Activated CD8-positive, alpha-beta memory T cell treated with anti-CD3 and anti-CD28 coated beads, Interleukin-2, amount 50 U/mL, for 1 hour (primary cell): Measurements from ENCODE around the gene SMOC1.
"Not testable (repeated sequence)": the region's sequence is repeated elsewhere in the genome, so short reads cannot be mapped to it uniquely, and the experiment has no call there.

Source experiments
- DNase-seq: peaks from one replicate; pipeline ENCODE4 v3.0.0-alpha.2; 2020; ENCODE audit errors: extremely low read depth

SMOC1 gene

DNA sequence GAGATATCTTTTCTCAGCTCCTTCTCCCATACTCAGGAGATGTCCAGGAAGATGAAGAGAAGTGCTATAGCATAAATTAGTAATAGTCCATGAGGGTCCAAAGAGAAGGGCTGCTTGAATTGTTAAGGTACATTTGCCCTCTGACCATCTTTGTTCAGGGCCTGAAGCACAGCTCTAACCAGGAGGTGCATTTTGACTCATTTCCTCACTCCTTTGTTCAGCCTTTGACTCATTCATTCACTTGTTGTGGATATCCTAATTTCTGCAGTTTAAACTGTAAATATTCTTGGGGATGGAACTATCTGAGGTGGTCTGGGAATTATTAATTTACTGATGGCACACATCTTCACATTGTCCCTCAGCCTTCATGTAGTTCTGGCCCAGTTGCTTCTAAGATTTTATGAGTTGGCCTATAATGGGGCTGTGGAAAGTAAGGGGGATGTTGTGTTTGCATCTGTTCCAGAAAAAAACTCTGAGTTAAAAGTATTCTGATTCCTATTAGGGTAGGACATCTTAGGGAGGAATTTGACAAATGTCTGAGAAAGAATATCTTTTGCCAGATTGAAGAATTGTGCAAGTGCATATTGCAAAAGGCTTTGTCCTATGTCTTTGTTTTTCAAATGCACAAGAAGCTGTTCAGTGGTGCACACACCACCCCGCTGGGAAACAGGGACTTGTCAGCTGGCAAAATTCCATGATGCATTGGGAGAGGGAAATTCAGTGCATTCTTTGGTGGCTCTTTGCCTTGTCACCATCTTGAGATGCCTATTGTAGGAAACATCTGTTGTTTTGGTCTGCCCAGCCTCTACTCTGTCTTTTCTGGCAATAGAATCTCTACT lies 22.1 kb downstream of the SMOC1 start:
- DNase-seq = no peak

DNA sequence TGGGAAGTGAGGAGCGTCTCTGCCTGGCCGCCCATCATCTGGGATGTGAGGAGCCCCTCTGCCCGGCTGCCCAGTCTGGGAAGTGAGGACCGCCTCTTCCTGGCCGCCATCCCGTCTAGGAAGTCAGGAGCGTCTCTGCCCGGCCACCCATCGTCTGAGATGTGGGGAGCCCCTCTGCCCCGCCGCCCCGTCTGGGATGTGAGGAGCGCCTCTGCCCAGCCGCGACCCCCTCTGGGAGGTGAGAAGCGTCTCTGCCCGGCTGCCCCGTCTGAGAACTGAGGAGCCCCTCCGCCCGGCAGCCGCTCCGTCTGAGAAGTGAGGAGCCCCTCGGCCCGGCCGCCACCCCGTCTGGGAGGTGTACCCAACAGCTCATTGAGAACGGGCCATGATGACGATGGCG lies 23.8 kb downstream of the SMOC1 start:
- not testable (repeated sequence) for DNase-seq

DNA sequence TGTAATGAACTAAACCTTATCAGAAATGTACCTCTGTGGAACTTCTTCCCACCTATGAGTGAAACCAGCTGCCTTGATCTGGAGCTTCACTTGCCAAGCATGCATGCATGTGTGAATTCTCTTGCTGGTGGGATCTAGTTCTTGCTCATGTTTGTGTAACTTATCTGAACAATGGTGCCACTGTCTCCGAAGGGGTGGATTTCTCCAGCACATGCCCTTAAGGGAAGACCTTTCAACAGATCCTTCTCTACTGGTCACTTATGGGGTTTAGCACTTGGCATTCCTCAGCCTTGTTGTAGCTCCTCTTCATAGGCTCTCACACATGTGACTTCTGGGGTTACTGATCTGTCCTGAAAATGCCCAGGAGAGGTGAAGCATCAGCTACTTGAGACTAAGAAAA lies 25.0 kb downstream of the SMOC1 start:
- DNase-seq = no peak

DNA sequence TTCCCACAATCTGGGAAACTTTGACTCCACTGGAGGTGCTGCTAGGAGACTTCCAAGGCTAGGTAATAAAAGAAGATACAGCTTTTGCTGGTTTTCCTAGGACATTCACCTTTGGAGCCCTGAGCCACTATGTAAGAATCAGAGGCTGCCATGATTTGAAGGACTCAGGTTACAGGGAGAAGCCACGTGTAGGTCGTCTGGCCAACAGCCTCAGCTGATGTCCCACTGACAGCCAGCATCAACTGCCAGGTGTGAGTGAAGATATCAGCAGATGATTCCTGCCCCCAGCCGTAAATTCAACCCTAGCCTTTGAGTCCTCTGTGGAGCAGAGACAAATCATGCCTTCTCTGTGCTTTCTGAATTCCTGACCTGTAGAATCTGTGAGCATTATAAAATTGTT lies 27.0 kb downstream of the SMOC1 start:
- DNase-seq = no peak

DNA sequence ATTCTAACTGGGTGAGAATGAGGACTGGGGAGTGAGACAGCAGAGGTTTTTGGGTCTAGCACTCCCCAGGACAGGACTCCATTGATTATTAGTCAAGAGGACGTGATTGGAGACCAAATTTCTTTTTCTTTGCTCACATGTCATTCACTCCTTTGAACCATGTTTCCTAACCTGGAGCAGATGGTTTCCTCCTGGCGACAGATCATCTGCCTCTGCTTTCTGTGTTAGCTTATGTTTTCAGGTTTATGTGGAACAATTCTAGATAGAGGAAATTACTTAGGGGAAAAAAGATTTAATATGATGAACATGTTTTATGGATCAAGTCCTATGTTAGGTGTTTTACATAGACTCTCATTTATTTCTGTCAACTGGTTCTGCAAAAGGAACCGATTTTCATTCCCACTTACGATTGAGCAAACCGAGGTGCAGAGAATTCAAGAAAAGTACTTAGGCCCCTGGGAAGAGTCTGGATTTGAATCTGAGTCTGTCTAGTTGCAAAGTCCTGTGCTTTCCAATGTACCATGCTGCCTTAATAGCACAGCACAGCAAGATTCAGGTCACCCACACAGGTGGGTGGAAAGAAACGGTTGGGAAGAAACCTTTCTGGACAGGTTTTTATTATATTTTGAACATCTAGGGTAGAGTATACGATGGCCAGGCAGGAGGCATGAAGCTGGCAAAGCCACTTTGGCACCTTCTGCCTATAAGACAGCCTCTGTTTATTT lies 30.8 kb downstream of the SMOC1 start:
- no peak for DNase-seq

DNA sequence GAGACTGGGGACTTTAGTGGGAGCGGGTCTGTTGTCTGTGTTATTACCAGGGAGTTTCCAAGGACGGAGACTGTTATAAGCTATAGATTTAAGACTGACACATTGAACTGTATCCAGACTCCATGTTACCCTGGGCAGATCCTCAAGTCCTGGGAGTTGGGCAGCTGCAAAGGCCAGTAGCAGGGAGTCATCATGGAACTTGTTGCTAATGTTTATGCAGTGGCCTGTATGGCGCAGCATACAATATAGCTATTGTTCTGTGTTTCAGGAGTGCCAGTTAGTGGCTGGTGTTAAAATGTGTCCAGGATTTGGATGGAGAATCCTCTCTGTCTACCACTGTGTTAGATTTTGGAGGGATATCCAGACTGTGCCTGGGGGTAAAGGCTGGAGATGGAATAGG lies 31.7 kb downstream of the SMOC1 start:
- DNase-seq = no peak

DNA sequence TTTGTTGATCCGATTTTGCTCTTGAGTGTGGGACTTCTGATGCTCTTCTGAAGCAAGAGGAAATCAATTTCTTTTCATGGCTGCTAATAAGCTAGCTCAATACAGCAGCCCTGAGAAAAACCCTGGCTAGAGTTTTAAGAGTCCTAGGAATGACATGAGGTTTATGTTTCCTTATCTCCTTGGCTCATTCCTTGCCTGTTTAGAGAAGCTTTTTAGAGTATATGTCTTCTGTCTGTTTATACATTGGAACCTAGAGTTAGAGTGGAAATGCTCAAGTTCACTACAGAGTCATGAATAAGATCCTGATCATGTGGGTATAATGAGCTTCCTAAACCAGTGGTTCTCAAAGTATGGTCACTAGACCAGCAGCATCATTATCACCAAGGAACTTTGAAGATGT lies 34.5 kb downstream of the SMOC1 start:
- no peak for DNase-seq

DNA sequence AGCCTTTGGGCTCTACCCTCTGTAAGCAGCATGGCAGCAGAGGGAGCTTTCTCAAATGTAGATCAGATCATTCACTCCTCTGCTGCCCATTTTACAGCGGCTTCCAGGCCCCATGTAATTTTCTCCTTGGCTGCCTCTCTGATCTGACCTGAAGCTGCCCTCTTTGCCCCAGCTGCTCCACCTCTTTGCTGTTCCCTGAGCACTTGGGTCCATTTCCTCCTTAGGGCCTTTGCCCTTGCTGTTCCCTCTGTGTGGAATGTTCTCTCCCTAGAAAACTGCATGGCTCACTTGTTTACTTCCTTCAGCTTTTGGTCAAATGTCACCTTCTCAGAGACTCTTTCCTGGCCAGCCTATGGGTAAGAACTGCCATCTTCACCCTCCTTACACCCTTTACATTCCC lies 37.2 kb downstream of the SMOC1 start:
- DNase-seq = no peak

DNA sequence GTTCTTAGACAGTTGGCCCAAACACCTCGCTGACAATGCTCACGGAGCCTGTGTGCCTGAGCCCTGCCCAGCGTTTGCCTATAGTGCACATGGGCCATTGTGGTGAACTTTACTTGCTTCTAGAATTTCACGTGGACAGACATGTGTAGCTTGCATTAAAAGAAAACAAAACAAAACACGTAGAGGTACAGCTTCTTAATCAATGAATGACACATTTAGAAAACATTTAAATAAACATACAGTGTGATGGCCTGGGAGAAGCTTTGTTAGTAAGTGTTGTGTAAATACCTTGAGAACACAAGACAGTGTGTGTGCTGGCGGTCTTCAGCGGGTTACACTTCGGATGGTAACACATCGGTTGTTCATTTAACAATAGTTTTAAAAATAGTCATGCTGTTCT lies 38.1 kb downstream of the SMOC1 start:
- DNase-seq = no peak

DNA sequence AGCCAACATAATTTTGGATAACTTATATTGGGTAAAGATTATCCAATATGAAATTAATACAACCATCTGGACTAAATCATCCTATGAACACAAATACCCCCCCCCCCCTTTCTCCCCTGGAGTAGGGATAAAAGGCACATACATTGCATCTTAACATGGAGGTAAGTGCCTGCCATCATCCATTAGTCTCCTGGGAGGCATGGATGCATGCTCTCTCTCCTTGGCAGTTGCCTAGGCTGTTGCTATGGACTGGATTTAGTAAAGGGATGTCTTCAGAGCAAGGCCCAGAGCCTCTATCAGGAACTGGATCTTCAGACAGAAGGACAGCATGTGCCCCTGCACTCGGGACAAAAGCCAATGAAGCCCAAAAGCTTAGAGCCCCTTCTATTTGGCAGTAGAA lies 40.6 kb downstream of the SMOC1 start:
- DNase-seq = no peak

DNA sequence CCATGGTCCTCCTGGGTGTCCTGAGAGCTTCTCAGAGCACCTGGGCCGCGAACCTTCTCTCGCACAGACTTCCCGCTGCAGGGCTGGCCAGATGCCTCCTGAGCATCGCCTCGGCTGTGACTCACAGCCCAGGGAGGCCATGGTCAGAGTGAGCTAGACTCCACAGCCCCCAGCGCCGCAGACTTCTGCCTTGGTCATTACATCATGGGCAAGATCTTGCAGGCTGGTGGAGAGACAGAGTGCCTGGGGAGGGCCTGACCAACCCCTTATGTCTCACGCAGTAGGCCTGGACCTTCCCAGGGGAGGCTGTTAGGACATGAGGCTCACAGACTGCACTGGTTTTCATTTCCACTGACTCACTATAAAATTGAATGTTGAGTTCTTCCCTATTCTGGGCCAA lies 41.8 kb downstream of the SMOC1 start:
- no peak for DNase-seq

DNA sequence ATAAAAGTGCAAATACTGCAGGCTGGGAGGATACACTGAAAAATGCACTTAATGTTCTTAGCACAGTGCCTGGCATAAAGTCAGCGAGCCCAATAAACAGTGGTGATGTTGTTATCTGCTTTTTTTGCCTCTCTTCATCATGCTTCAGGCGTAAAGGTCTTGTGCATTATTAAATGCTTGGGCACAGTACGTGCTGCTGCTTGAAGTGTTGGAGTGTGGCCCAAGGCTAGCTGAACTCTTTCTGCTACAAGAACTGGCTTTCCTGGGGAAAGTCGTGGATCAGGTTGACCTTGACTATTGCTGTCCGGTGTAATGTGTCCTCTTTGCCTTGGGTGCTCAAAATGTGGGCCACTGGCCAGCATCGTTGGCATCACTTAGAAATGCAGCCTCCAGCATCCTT lies 43.0 kb downstream of the SMOC1 start:
- DNase-seq = no peak

DNA sequence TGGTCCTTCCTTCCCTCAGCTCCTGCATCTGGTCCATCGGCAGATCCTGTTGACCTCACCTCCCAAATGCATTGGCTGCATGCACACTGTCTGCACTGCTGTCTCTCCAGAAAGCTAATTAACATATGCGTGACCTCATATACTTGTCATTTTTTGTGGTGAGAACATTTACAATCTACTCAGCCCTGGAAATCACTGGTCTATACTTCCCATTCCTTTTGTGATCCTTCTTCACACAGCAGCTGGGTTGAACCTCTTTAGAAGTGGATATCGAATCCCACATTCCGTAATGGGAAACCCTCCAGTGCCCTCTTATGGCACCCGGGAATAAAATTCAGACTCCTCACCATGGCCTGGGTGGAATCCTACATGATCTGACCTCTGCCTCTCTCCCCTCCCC lies 45.0 kb downstream of the SMOC1 start:
- DNase-seq = no peak

DNA sequence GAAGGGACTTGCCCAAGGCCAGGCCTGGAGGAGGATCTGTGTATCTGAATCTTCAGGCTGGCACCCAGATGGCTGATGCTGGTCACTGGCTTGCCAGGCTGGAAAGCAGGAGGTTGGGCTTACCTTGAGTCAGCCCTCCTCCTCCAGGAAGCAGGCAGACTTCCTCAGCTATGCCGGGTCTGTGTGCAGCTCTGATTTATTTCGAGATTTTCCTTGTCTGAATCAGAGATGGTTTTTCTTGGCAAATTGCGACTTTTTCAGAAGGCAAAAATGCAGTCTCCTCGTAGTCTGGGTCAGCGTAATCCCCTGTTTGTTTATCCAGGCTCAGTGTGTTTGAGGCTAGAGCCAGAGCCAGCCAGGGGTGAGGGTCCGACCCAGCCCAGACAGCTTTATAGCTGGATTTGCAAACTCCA lies 48.9 kb downstream of the SMOC1 start:
- no peak for DNase-seq

DNA sequence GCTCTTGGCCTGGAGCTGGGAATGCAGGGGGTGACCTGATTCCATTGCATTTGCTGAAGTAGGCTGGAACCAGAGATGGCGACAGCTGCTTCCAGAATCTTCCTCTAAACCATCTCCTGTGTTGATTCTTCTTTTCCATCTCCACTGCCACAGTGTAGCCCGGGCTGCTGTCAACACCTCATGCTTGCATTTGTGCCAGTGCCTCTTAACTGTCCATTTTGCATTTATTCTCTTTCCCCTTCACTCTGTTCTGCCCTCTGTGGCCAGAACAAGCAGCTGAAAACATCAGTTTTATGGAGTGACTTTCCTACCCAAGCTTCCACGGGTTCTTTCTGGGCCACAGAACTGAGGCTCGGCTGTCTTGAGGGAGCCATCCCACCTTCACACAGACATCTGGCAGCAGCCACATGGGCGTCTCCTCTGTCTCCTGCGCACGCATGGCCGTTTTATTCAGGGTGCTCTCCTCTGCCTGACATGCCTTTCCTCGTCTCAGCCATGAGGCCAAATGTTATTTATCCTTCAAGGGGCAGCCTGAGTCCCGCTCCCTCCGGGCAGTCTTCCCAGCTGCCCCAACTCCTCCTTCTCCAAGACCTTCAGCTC lies 51.7 kb downstream of the SMOC1 start:
- no peak for DNase-seq

DNA sequence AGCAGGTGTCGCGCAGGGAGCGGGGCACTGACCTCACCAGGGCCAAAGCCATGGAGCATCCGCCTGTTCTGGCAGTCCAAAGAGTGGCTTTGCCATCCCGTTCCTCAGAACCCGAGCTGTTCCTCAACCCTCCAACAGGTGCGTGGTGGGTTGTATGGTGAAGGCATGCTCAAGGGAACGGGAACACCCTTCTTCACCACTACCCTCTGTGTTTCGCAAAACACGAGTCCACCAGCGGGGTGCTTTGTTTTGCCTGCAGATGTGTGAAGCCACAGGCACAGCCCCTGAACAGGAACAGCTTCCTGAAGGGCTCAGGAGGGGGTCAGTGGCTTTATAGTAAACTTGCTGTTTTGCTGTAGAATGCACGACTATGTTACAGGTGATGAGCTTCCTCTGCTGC lies 52.7 kb downstream of the SMOC1 start:
- DNase-seq = no peak

DNA sequence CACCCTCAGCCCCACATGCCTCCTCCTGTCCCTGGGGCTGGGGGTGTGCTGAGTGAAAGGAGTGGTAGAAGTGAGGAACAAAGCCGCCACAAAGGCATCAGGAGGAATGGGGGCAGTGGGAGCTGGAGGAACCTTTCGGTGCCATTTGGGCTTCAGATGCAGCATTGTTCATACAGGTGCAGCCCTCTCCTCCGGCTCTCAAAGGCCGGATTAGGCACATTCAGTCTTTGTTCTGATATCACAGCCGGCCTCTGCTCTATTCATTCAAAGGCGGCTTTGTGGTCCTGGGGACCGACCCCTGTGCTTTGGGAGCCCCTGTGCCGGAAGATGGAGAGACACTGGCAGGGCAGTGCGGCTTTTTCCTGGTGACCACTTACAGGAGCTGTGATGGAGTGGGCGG lies 53.2 kb downstream of the SMOC1 start:
- DNase-seq = no peak

DNA sequence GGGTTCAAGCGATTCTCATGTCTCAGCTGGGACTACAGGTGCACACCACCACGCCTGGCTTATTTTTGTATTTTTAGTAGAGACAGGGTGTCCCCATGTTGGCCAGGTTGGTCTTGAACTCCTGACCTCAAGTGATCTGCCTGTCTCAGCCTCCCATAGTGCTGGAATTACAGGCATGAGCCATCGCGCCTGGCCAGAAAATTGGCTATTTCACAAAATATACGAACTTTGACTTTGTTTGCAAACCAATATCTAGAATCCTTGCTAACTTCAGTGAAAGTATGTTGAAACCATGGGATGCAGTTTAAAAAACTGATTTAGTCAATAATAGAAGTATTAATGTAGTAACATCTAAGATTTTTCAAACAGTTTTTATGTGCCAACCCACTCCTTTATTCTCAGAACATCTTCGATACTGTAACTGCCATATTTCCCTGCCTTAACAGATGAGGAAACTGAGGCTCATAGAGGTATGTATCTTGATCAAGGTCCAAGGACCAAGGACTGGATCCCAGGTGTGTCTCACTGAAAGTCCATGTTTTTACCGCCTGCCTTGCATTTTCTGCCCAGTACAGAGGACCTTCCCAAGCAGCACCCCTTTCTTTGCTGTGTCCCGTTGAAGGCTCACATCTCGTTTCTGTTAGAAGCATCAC lies 54.5 kb downstream of the SMOC1 start:
- no peak for DNase-seq

DNA sequence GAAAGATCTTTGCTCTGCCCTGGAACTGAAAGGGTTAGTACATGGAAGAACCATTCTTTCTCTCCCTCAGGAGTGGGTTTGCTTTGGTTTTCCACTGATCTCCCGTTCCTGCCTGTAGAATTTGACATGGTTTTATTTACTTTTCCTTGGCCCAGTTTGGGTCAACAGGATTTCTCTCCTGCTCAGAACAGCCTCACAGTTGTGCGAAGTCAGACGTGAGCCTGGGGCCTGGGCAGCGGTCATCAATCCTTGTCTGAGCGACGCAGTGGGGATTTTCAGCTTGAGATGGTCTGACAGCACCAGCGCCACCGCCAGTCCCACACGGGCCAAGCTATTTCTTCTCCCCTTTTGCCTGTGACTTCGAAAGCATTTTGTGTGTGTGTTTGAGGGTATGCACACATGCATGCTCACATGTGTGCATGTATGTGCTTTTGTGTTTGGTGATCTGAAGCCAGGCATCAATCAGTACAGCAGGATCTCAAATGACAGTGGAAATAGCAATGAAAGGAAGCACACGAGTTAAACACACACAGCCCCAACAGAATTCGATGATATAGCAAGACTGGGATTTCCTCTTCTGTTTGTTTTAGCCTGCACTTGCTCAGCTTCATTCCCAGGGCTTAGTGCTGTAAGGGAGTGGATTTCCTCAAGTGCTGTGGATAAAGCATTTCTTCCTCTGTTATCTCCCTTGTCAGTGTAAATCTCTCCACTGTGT lies 58.3 kb downstream of the SMOC1 start:
- no peak for DNase-seq

DNA sequence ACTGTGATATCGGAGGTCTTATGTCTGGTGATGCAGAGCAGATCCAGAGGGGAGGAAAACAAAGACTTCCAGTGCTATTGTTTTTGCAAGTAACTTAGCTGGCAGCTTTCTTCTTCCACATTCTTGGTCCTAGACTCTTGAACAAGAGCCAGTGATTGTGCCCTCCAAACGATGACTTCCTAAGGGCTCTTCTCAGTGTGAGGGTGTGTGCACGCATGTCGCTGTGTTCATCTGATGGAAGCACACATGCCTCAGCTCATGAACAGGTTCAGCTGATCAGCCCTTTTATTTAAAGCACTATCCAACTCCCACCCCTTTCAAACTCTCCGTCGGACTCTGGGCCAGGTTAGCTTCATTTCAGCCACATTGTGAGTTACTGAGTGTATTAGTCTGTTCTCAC lies 59.5 kb downstream of the SMOC1 start:
- DNase-seq = no peak

DNA sequence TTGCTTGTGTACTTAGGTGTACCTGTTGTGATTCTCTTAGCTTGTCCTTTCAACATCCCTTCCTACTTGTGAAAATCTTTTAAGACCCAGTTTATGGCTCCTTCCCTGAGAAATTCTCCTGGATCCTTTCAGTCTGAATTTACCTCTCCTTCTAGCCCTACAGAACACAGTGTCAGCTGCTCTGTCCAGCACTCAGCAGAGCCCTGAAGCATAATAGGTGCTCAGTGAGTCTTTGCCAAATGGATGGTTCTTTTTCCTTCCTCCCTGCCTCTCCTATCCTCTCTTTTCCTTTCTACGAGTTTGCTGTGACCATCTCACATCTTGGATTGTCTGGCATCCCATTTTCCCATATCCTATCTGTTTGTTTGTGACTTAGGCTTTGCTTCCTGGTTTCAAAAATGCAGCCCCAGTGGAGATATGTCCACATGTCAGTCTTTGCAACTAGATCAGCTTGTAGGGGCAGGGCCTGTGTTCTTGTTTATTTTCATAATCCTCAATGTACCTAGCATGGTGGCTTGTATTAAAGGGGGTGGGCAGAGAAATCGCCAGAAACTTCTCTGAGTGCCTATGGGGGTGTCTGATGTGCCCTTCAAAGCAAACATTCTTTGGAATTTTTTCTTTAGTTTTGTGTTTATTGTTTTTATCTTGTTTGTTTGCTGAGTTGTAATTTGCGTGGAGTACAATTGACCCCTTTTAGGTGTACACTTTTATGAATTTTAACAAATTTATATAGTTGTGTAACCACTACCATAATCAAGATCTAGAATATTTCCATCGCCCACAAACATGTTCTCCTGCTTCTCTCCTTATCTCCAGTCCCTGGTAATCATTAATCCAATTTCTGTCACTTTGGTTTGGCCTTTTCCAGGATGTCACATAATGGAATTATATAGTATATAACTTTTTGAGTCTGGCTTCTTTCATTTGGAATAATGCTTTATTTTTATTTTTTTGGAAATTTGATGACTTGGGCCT lies 62.8 kb downstream of the SMOC1 start:
- no peak for DNase-seq
